SK-N-SH (cell line): Measurements from ENCODE around the gene CERKL. TPM values are rescaled to one million over a fixed set of nuclear protein-coding genes. Genes with fewer than 3 reads are reported as not detected.

Experiments
- CTCF ChIA-PET: fragments of 300-600, 350-600 bp; formaldehyde crosslinking; extraction: SDS; loops from one replicate; lab custom pipeline; 2021; lab: Yijun Ruan, JAX
- POLR2A ChIA-PET: fragments of 350-600 bp; sonication (Branson Sonifier 250); formaldehyde crosslinking; extraction: SDS; loops from one replicate; lab custom pipeline; 2020; ENCODE audit warnings: antibody characterized with exemption, inconsistent platforms; lab: Yijun Ruan, JAX
- DNase-seq: peaks from one replicate; pipeline ENCODE4 v3.0.0; 2012
- H2AFZ ChIP-seq: fragments of 200-600 bp; sonication (generic); 2 replicates; pipeline ENCODE4 v1.8.1; 2016; ENCODE audit warnings: antibody characterized with exemption, mild to moderate bottlenecking, low read depth
- H3F3A ChIP-seq: fragments of 200-600 bp; sonication (generic); replicated peaks from 2 replicates; pipeline ENCODE3; 2016; ENCODE audit warnings: antibody characterized with exemption, mild to moderate bottlenecking; ENCODE audit not compliant: insufficient read depth
- H3K27ac ChIP-seq, 2 experiments: fragments of 200-500 bp in 1 of 2; fragments of 200-600 bp in 1 of 2; sonication (Bioruptor generic) in 1 of 2; sonication (generic), shearing (Covaris generic) in 1 of 2; 2 replicates each; pipeline versions ENCODE4 v1.5.1 to v1.6.1; 2014 to 2016; ENCODE audit warnings: low read depth in 2 of 2, inconsistent platforms in 1 of 2, low read length in 1 of 2, mild to moderate bottlenecking in 1 of 2, mixed read lengths in 1 of 2
- H3K27me3 ChIP-seq: fragments of 200-600 bp; sonication (generic), shearing (Covaris generic); 2 replicates; pipeline ENCODE4 v1.6.1; 2016; ENCODE audit warnings: mixed run types; ENCODE audit not compliant: insufficient read depth
- H3K36me3 ChIP-seq, 2 experiments: fragments of 200-500 bp in 1 of 2; fragments of 200-600 bp in 1 of 2; sonication (Bioruptor generic) in 1 of 2; sonication (generic) in 1 of 2; replicated peaks in 1 of 2; 2 replicates each; pipeline versions ENCODE3 to v1.5.1; 2014 to 2016; ENCODE audit warnings: low read length in 1 of 2, mild to moderate bottlenecking in 1 of 2; ENCODE audit not compliant: insufficient read depth in 2 of 2, control insufficient read depth in 1 of 2
- H3K4me1 ChIP-seq, 2 experiments: fragments of 200-500 bp in 1 of 2; fragments of 200-600 bp in 1 of 2; sonication (Bioruptor generic) in 1 of 2; sonication (generic), shearing (Covaris generic) in 1 of 2; 2 replicates each; pipeline versions ENCODE4 v1.5.1 to v1.6.1; 2014 to 2016; ENCODE audit warnings: low read depth in 1 of 2, low read length in 1 of 2, mixed run types in 1 of 2; ENCODE audit not compliant: insufficient read depth in 2 of 2, control insufficient read depth in 1 of 2
- H3K4me2 ChIP-seq: fragments of 200-600 bp; sonication (generic), shearing (Covaris generic); 2 replicates; pipeline ENCODE4 v1.6.1; 2017; ENCODE audit warnings: mixed run types
- H3K4me3 ChIP-seq, 2 experiments: fragments of 200-500 bp in 1 of 2; fragments of 200-600 bp in 1 of 2; sonication (Bioruptor generic) in 1 of 2; sonication (generic), shearing (Covaris generic) in 1 of 2; 2 replicates each; pipeline versions ENCODE4 v1.5.1 to v1.8.1; 2014 to 2016; ENCODE audit warnings: low read depth in 2 of 2, inconsistent platforms in 1 of 2, low read length in 1 of 2, mild to moderate bottlenecking in 1 of 2, mixed read lengths in 1 of 2, moderate library complexity in 1 of 2
- H3K79me2 ChIP-seq: fragments of 200-600 bp; sonication (generic); 2 replicates; pipeline ENCODE4 v1.8.1; 2017; ENCODE audit warnings: mild to moderate bottlenecking; ENCODE audit not compliant: insufficient read depth
- H3K9ac ChIP-seq: fragments of 200-600 bp; sonication (generic); 2 replicates; pipeline ENCODE4 v1.6.1; 2017; ENCODE audit warnings: mixed run types
- H3K9me2 ChIP-seq: fragments of 200-600 bp; sonication (generic); 2 replicates; pipeline ENCODE4 v1.6.1; 2017; ENCODE audit warnings: mixed run types
- H3K9me3 ChIP-seq: fragments of 200-600 bp; sonication (generic); 2 replicates; pipeline ENCODE4 v1.6.1; 2017; ENCODE audit warnings: mixed run types, mild to moderate bottlenecking, moderate library complexity
- H4K20me1 ChIP-seq: fragments of 200-600 bp; sonication (generic); 2 replicates; pipeline ENCODE4 v1.6.1; 2017; ENCODE audit warnings: mild to moderate bottlenecking, mixed run types; ENCODE audit not compliant: insufficient read depth
- CTCF ChIP-seq: fragments of 200-600 bp; sonication (generic); IDR thresholded peaks from 2 replicates; pipeline ENCODE4 v1.6.1; 2017; ENCODE audit warnings: antibody characterized with exemption, mild to moderate bottlenecking, moderate library complexity
- PBX3 ChIP-seq: IDR thresholded peaks from 2 replicates; pipeline ENCODE4; 2012
- WGBS: methylation state at CpG from one replicate; pipeline ENCODE4 v1.1.6; 2017; ENCODE audit warnings: low lambda C conversion rate; 5-methylcytosine and 5-hydroxymethylcytosine counted together
- polyA plus RNA-seq, 3 experiments: library from polyadenylated mRNA; depleted of rRNA; stranded (reverse); fragments of >200 nt; gene quantifications; 2 replicates each; pipeline ENCODE4 v1.2.3, GENCODE V29; 2012

The CERKL gene
- polyA plus RNA-seq, 1 of the 3 experiments (the other 2 are of a cell fraction): 0.07 TPM

GRCh38 chr2:181682795-181683517 lies 26.1 kb upstream of the CERKL start:
- no peaks in the 10 kb centered on the region for H3K27me3 ChIP-seq
- H3K4me3 ChIP-seq: peak overlapping the region in 1 of 2 experiments; percentile 28; a peak in 1 of 4 replicates
- 93% methylated on average over 42 of the region's 42 CpGs for WGBS
- H3K4me1 ChIP-seq: peaks cover 0 to 8% of the 10 kb centered on the region in 2 experiments; a peak in 1 of 4 replicates
- no peaks in the 10 kb centered on the region for H3K36me3 ChIP-seq
- CTCF ChIA-PET: interaction anchor here (2.5 kb wide), 1 partner anchor 32 kb away, joined by 5 read pairs; no protein-coding TSS in a partner anchor
- TF ChIP-seq PBX3: no peak
- TF ChIP-seq, all 33 proteins: peak for 0
- Histone ChIP-seq H3F3A (no peaks in the 10 kb centered on the region), H3K4me2 (no peak overlapping the region), H3K27ac (no peak overlapping the region), H3K9me2 (no peaks in the 10 kb centered on the region), H3K9ac (no peak overlapping the region), H4K20me1 (no peaks in the 10 kb centered on the region), H3K79me2 (no peaks in the 10 kb centered on the region), H2AFZ (no peak overlapping the region), H3K9me3 (no peaks in the 10 kb centered on the region)
- POLR2A ChIA-PET: no interaction called here
- no peak for DNase-seq

GRCh38 chr2:181682026-181682789 lies 25.3 kb upstream of the CERKL start:
- H3K9ac ChIP-seq: no peak overlapping the region
- H3K9me3 ChIP-seq: no peaks in the 10 kb centered on the region
- H3K4me1 ChIP-seq: peaks cover 0 to 8% of the 10 kb centered on the region in 2 experiments; a peak in 1 of 4 replicates
- H3F3A ChIP-seq: no peaks in the 10 kb centered on the region
- WGBS: 83% methylated on average over 21 of the region's 24 CpGs
- POLR2A ChIA-PET: no interaction called here
- DNase-seq: no peak
- no peaks in the 10 kb centered on the region for H3K9me2 ChIP-seq
- H3K27me3 ChIP-seq: no peaks in the 10 kb centered on the region
- no peak overlapping the region for H2AFZ ChIP-seq
- no peaks in the 10 kb centered on the region for H3K36me3 ChIP-seq
- no peaks in the 10 kb centered on the region for H4K20me1 ChIP-seq
- TF ChIP-seq CTCF: no peak
- no peak overlapping the region for H3K4me3 ChIP-seq
- H3K27ac ChIP-seq: no peak overlapping the region
- CTCF ChIA-PET: interaction anchor here (2.5 kb wide), 1 partner anchor 33 kb away, joined by 5 read pairs; no protein-coding TSS in a partner anchor
- H3K79me2 ChIP-seq: no peaks in the 10 kb centered on the region
- no peak overlapping the region for H3K4me2 ChIP-seq
